GM18867 (cell line): ENCODE results near the gene CSF3R.

Experiments
- ATAC-seq: cut with Tn5 transposase; IDR thresholded peaks from one replicate; pipeline ENCODE4 v1.9.1; 2021; ENCODE audit warnings: mild to moderate bottlenecking, moderate library complexity; ENCODE audit not compliant: unreplicated experiment

The CSF3R gene

GRCh38 chr1:36463463-36463802 is 19.3 kb downstream of the CSF3R start:
- no peak for ATAC-seq

GRCh38 chr1:36458910-36459309 is 23.8 kb downstream of the CSF3R start:
- no peak for ATAC-seq

DNA sequence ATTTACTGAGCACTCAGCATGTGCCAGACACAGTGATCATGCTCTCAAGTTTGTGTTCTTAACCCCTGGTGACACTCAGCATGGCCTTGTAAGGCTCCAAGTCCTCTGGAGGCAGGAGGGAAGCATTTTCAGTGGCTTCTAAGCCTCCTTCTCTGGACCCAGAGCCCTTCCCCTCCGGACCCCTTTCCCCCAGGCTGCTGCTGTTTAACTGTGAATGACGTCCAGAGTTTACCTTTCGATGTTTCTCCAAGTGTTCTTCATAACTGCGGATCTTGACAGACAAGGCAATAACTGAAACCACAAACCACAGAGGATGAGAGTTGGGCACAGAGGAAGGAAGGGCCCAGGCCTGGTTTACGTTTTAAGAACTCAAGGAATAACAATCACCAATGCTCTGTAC is 25.0 kb downstream of the CSF3R start:
- no peak for ATAC-seq

DNA sequence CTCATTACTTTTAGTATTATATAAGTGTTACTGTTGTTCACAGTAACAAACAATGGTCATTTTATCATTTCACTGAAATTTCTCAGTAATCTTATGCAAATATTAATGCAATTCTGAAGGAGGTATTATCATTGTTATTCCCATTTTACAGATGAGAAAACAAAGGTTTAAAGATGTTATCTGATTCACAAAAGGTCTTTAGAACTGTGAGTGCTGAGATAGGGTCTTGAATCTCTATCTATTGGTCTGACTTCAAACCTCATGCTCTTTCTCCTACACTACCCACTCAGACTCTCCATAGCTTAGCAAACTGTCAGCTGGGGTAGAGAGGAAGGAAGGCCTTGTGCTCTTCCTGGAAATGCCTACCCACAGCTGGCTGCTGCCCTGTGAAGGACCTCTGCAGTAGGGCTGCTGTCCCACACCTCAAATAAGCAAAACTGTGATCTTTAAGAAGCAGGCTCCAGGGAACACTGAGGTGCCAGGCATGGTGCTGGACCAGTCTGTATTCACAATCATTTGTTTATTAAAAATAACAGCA is 26.3 kb downstream of the CSF3R start:
- no peak for ATAC-seq

- ATAC-seq = no peak
These were observed 27.3 kb downstream of the CSF3R start for GRCh38 chr1:36455386-36455785.

- no peak for ATAC-seq
These were observed 28.9 kb downstream of the CSF3R start for GRCh38 chr1:36453600-36454388.

DNA sequence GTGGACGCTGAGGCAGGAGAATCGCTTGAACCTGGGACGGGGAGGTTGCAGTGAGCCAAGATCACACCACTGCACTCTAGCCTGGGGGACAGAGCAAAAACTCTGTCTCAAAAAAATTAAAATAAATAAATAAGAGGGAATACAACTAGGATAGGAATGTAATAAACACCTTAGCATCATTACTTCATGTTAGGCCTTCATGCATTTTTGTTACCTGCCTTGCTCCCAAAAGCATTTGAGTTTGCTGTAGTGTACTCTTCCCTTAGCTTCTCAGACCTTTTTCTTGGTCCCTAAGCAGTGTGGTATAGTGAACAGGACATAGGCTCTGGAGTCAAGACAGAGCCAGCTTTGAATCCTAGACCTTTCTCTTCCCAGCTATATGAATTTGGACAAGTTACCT is 29.7 kb downstream of the CSF3R start:
- ATAC-seq = no peak

DNA sequence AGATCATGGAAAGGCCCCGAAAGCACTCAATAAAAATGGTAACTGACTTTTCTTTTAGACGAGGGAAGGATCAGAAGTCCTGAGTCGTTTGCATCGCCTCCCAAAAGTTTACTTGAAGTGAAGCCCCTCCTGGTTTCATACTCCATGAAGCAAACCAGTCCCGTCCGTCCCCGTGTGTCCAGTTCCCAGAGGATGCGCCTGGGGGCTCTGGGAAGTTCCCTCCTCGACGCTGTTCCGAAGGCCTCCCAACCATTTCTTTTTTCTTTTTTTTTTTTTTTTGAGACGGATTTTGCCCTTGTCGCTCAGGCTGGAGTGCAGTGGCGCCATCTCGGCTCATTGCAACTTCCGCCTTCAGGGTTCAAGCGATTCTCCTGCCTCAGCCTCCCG is 31.8 kb downstream of the CSF3R start:
- ATAC-seq = no peak

GRCh38 chr1:36450270-36450918 is 32.3 kb downstream of the CSF3R start, which contains the start of gene OSCP1:
Gene OSCP1, minus strand, starts transcription at chr1:36450451. Its CDS starts 82 bp downstream, at chr1:36450369.
- peak; percentile 99 for ATAC-seq

DNA sequence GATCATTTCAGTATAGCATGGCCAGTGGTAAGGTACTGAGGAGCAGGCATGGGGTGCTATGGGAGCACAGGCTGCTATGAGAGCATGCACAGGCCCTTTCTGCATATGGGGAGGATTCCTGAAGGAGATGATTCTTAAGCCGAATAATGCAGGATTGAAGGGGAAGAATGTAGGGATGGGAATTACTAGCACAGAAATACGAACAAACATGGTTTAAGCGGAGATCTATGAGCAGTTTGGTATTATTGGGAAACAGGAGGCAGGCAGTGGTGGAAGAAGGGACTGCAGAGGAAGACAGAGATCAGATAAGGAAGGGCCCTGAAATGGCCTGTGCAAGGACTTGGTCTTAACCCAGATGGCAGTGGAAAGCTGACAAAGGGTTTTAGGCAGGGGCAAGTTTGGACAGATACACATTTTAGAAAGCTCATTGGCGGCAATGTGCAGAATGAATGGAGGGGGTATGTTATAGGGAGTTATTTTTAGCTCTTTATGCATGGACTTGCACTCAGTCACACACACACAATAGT is 34.1 kb downstream of the CSF3R start:
- ATAC-seq = no peak

GRCh38 chr1:36447450-36447849 is 35.3 kb downstream of the CSF3R start:
- ATAC-seq = no peak

- no peak for ATAC-seq
These were observed 36.0 kb downstream of the CSF3R start for GRCh38 chr1:36446746-36447145.

- no peak for ATAC-seq
These were observed 36.4 kb downstream of the CSF3R start for GRCh38 chr1:36446271-36446670.

DNA sequence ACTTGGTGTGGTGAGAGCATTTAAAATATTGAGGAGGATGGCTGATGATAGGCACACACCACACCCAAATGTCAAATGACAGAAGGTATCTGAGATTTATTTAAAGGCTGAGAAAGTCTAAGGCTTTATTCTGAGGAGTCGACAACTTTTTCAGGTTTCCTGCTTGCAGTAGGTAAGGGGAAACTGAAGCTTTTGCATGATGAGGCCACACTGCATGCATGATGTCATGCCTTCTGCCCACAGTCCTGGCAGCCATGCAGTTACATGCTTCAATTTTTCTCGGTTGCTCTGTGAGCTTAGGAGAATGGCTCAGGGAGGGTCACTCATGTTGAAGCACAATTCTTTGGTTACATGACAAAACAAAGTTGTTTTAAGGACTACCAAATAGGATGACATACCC is 39.4 kb downstream of the CSF3R start:
- no peak for ATAC-seq

DNA sequence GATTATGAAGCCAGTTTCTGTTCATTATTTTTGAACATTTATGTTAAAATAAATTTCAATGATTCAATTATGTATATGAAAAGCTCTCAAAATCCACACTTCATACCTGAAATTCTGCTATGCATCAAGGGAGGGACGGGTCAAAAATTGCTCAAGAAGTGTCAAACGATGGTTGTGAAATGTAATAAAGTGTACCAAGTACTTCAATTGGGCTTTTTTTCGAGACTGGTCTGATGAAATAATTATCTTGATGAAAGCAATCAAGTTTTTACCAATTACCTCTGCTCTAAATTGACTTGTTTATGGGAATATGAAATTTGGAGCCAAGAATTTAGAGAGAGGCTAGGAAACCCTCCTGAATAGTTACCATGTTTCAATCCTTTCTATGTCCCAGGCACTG is 40.4 kb downstream of the CSF3R start:
- no peak for ATAC-seq

DNA sequence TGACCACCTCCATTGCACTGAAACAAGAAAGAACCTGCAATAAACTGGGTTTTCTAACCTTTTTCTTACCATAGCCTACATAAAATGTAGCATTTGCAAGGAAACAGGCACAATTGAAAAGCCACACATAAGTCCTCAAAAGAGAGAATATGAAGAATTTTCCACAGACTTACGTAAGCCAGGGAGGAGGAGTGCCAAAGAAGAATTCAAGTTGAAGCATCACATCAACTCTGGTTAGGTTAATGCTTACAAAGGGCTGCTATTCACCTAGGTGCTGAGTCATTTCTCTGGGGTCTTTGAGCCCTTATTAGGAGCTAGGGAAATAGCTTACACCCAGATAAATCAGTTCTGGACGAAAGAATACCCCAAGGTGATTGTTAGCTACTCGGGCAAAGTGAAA is 42.1 kb downstream of the CSF3R start:
- no peak for ATAC-seq

DNA sequence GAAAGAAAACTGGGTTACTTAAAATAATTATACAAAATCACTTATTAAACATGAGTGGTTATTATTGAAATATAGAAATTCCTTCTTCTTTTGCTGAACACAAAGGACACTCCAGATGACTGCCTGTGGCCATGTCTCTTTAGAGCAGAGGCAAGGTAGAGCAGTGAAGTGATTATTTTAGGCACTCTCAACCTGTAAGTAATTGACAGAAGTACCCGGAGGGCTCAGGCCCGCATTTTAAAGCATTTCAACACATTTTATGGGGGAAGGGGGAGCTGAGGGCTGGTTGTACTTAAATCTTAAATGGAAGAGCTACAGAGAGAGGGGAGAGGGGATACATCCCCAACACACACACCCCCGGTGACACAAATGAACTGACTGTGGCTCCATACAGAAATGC is 42.7 kb downstream of the CSF3R start:
- ATAC-seq = no peak

GRCh38 chr1:36438715-36439114 is 44.0 kb downstream of the CSF3R start:
- no peak for ATAC-seq

- ATAC-seq = no peak
These were observed 45.9 kb downstream of the CSF3R start for GRCh38 chr1:36436821-36437220.

GRCh38 chr1:36433102-36433501 is 49.6 kb downstream of the CSF3R start:
- ATAC-seq = no peak

GRCh38 chr1:36432616-36433015 is 50.1 kb downstream of the CSF3R start:
- ATAC-seq = no peak

- ATAC-seq = no peak
These were observed 56.9 kb downstream of the CSF3R start for GRCh38 chr1:36425791-36426190.
